Fibroblast of villous mesenchyme (primary cell): ENCODE data around the gene ABHD10. TPM values are rescaled to one million over a fixed set of nuclear protein-coding genes. Genes with fewer than 3 reads are reported as not detected.

Experiments
- DNase-seq: peaks from one replicate; pipeline ENCODE4 v3.0.0-alpha.2; 2010; ENCODE audit warnings: low read depth
- H3K4me3 ChIP-seq: 2 replicates; pipeline ENCODE4 v1.5.1; 2011; ENCODE audit warnings: low read depth, mild to moderate bottlenecking, low read length
- total RNA-seq: library from RNA; depleted of rRNA; stranded (reverse); fragments of >200 nt; gene quantifications from 2 replicates; pipeline ENCODE4 v1.2.3, GENCODE V29; 2012
- TF ChIP-seq, protein P1 (sequence below): IDR thresholded peaks from 2 replicates; pipeline ENCODE4 v1.5.1; 2012; ENCODE audit warnings: low read depth, mild to moderate bottlenecking, low read length; ENCODE audit not compliant: insufficient read depth

The ABHD10 gene
- total RNA-seq, 1 donor = 38.0 TPM

DNA sequence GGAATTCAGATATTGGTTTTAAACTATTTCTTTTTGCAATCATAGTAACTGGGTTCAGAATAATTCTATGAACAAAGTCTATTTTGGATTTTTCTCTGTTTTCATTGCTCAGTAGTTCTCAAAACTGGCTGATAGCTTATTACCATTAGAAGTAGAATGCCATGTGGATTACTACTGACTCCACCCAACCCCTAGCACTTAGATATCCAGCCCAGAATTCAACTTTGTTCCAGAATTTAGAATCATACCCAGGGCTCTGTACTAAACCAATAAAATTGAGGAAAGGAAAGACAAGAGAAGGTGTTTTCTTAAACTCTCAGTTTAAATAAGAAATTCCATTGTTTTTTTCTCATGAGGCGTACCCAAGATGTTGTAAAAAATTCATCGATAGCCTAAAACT is 39.0 kb upstream of the ABHD10 start:
- TF ChIP-seq, protein P1, sequence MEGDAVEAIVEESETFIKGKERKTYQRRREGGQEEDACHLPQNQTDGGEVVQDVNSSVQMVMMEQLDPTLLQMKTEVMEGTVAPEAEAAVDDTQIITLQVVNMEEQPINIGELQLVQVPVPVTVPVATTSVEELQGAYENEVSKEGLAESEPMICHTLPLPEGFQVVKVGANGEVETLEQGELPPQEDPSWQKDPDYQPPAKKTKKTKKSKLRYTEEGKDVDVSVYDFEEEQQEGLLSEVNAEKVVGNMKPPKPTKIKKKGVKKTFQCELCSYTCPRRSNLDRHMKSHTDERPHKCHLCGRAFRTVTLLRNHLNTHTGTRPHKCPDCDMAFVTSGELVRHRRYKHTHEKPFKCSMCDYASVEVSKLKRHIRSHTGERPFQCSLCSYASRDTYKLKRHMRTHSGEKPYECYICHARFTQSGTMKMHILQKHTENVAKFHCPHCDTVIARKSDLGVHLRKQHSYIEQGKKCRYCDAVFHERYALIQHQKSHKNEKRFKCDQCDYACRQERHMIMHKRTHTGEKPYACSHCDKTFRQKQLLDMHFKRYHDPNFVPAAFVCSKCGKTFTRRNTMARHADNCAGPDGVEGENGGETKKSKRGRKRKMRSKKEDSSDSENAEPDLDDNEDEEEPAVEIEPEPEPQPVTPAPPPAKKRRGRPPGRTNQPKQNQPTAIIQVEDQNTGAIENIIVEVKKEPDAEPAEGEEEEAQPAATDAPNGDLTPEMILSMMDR = no peak
- no peak overlapping the region for H3K4me3 ChIP-seq
- no peak for DNase-seq

DNA sequence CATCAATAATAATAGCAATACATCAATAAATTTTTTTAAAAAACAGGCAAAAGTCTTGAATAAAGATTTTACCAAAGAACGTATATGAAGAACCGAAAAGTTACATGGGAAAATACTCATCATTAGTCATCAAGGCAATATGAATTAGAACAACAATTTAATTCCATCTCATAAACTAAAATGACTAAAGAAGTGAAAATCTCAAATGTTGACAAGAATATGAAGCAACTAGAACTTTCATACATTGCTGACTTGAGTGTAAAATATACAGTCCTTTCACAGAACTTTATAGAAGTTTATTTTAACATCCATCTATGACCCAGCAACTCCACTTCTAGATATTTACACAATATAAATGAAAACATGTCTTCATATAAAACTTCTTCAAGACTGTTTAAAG is 35.3 kb upstream of the ABHD10 start:
- TF ChIP-seq, protein P1 = no peak
- no peak for DNase-seq

DNA sequence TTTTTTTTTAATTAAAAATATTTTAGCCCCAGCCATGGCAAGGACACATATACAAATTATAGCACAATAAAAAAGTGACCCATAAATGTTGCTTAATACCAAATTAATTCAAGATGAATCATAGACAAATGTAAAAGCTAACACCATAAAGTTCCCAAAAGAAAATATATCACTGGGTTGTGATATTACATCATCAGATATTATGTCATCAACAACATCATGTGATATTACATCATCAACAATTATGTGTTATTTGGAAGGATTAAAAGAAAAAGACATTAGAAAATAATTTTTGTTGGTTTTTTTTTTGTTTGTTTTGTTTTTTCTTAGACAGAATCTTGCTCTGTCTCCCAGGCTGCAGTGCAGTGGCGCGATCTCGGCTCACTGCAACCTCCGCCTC is 34.5 kb upstream of the ABHD10 start:
- peak; percentile 33 for DNase-seq
- TF ChIP-seq, protein P1 = no peak

More for the DNA sequence above, 35.3 kb upstream of the ABHD10 start:
- H3K4me3 ChIP-seq = no peak overlapping the region

DNA sequence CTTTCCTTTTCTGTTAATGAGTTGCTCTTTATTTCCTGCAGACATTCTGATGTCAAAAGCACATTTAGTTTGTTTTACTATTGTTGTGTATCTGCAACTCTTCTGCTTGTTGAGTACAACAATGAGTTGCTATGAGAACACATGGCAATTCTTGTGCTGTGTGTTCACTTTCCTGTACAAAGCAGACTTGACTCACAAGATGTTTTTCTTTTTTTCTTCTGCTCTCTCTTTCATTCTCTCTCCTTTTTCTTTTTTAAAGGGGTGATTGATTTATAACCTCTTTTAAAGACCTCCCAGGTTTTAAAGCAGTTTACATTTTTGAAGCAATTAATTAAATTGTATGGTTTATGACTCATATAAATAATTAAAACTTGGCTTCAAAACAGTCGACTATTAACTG is 31.6 kb upstream of the ABHD10 start:
- TF ChIP-seq, protein P1 = no peak
- H3K4me3 ChIP-seq = no peak overlapping the region
- peak; percentile 71 for DNase-seq

More for the DNA sequence above, 34.5 kb upstream of the ABHD10 start:
- no peak overlapping the region for H3K4me3 ChIP-seq

DNA sequence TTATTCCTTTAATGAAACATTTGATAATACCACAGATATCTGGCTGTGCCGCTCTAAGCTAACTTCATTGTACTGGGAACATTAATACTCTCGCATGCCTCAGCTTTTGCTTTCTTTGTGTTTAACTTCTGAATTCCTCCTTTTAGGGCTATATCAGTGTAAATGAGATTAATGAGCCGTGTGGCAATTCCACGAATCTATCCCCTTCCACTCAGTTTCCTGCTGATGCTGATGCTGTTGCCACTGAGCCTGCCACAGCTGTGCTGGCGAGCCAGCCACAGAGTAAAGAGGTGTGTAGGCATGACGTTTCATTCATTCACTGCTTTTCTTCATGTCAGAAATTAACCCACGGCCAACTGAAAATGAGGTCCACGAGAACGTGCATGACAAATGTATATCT is 30.0 kb upstream of the ABHD10 start:
- DNase-seq = no peak
- TF ChIP-seq, protein P1 = no peak
- no peak overlapping the region for H3K4me3 ChIP-seq

DNA sequence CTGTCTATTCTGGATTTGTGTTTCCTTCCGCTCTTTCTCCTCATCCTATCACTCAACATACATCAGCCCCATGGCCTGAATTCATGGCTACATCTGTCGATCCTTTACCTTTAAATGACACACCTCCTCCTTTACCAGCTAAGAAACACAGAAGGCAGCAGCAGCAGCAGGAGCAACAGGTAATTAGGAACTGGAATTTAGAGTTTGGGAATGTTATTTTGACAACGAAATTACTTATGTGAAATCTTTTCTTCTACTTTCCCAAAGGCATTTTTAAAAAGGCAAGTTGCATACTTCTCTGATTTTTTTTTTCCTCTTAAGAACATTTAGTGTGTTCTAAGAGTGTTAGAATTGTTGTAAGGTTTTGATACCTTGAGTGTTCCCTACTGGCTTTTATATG is 29.1 kb upstream of the ABHD10 start:
- no peak for DNase-seq
- TF ChIP-seq, protein P1 = no peak
- H3K4me3 ChIP-seq = no peak overlapping the region

DNA sequence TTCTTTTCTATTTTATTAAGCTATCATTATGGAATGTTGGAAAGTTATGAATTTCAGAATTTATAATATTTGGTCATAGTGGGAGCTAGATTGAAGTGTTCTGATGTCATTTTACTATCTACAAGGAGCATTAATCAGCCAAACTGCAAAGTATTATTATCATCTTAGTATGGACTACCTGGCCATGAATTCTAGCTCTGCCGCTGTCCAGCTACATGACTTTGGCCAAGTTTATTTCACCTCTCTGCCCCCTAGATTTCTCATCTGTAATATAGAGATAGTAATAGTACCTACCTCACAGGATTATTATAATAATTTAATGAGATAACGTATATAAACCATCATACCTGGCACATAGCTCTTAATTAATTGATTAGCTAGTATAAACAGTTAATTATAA is 27.8 kb upstream of the ABHD10 start:
- TF ChIP-seq, protein P1 = no peak
- no peak for DNase-seq
- H3K4me3 ChIP-seq = no peak overlapping the region
